Measurements from ENCODE around the gene FAM111B. TPM values are rescaled to one million over a fixed set of nuclear protein-coding genes. Genes with fewer than 3 reads are reported as not detected.
"Not testable (repeated sequence)": the region's sequence is repeated elsewhere in the genome, so short reads cannot be mapped to it uniquely, and the experiment has no call there.

The FAM111B gene
- total and polyA plus RNA-seq, 7 donors, result 0.27 to 6.8 (median 1.8) TPM; not detected in 2

- DNase-seq, result no peak
- no peaks in the 10 kb centered on the region for H3K27me3 ChIP-seq
- intact Hi-C loops (cut with DNase I), result no loop called here
- no peaks in the 10 kb centered on the region for H3K9me3 ChIP-seq
- H3K36me3 ChIP-seq, result no peaks in the 10 kb centered on the region
- H3K4me1 ChIP-seq, result no peaks in the 10 kb centered on the region
- H3K4me3 ChIP-seq, result no peak overlapping the region
- TF ChIP-seq POLR2A (IDR thresholded peaks at IDR 0.05) (no peak), EP300 (IDR thresholded peaks at IDR 0.05) (no peak), POLR2AphosphoS5 (IDR thresholded peaks at IDR 0.05) (no peak), CTCF (IDR thresholded peaks at IDR 0.05) (no peak)
- WGBS, 2 donors, result 75 to 92% methylated on average over 4 of the region's 4 CpGs
- no peak overlapping the region for H3K27ac ChIP-seq
Measured at GRCh38 chr11:59088162-59088561, 18.9 kb upstream of the FAM111B start.

- H3K27ac ChIP-seq; H3K4me3 ChIP-seq; DNase-seq; H3K9me3 ChIP-seq; intact Hi-C loops (cut with DNase I); H3K4me1 ChIP-seq; H3K27me3 ChIP-seq; H3K36me3 ChIP-seq: not testable (repeated sequence)
Measured at GRCh38 chr11:59093576-59093975, 13.5 kb upstream of the FAM111B start.

- H3K36me3 ChIP-seq; DNase-seq; H3K4me1 ChIP-seq; intact Hi-C loops (cut with DNase I); H3K4me3 ChIP-seq; H3K9me3 ChIP-seq; H3K27ac ChIP-seq: not testable (repeated sequence)
- WGBS, 2 donors, result 32 to 59% methylated on average over 1 of the region's 1 CpG
- H3K27me3 ChIP-seq, result peaks cover 0 to 18% (median 0%) of the 10 kb centered on the region in 3 donors
Measured at GRCh38 chr11:59095225-59095624, 11.8 kb upstream of the FAM111B start.

GRCh38 chr11:59095972-59096575, 11.0 kb upstream of the FAM111B start:
- not testable (repeated sequence) for H3K4me3 ChIP-seq, H3K36me3 ChIP-seq, H3K27ac ChIP-seq, DNase-seq, H3K9me3 ChIP-seq, H3K4me1 ChIP-seq
- peaks cover 0 to 26% (median 0%) of the 10 kb centered on the region in 3 donors for H3K27me3 ChIP-seq
- 75 to 85% methylated on average over 5 of the region's 5 CpGs for WGBS, 2 donors
- intact Hi-C loops (cut with DNase I), result loop anchor here (2.0 kb wide), 1 partner anchor 41 kb away; no protein-coding TSS in a partner anchor

GRCh38 chr11:59097113-59097708, 9.8 kb upstream of the FAM111B start:
- DNase-seq, result peak; percentile 72
- 92 to 94% methylated on average over 5 of the region's 5 CpGs for WGBS, 2 donors
- Histone ChIP-seq H3K4me1 (peaks cover 0 to 8% (median 3%) of the 10 kb centered on the region in 4 donors), H3K27ac (no peak overlapping the region), H3K9me3 (no peaks in the 10 kb centered on the region), H3K36me3 (no peaks in the 10 kb centered on the region), H3K27me3 (peaks cover 0 to 37% (median 8%) of the 10 kb centered on the region in 3 donors), H3K4me3 (no peak overlapping the region)
- TF ChIP-seq EP300 (IDR thresholded peaks at IDR 0.05), result no peak
- peak in 3 of 4 experiments; percentile 38 to 51 (median 45) for TF ChIP-seq CTCF (IDR thresholded peaks at IDR 0.05)
- intact Hi-C loops (cut with DNase I), result loop anchor here (2.0 kb wide), 1 partner anchor 40 kb away; no protein-coding TSS in a partner anchor

- DNase-seq, H3K4me3 ChIP-seq, H3K9me3 ChIP-seq, H3K4me1 ChIP-seq, H3K36me3 ChIP-seq, H3K27ac ChIP-seq: not testable (repeated sequence)
- whole genome bisulfite sequencing, 2 donors, result 62 to 75% methylated on average over 8 of the region's 8 CpGs
- intact Hi-C loops (cut with DNase I), result loop anchor here (2.0 kb wide), 1 partner anchor 39 kb away; no protein-coding TSS in a partner anchor
- H3K27me3 ChIP-seq, result peaks cover 0 to 42% (median 12%) of the 10 kb centered on the region in 3 donors
Measured at GRCh38 chr11:59097938-59098337, 9.1 kb upstream of the FAM111B start.

Data from sigmoid colon (tissue), 7 donors.